Measurements from ENCODE around the gene NAXE. TPM values are rescaled to one million over a fixed set of nuclear protein-coding genes. Genes with fewer than 3 reads are reported as not detected.
"Not testable (repeated sequence)": the region's sequence is repeated elsewhere in the genome, so short reads cannot be mapped to it uniquely, and the experiment has no call there.

The NAXE gene
- total RNA-seq, 1 experiment from 2014 or later = 81.9 TPM

GRCh38 chr1:156593661-156593989, 2.0 kb downstream of the NAXE start:
- no peak for DNase-seq (ENCODE audit: low read depth)

- no peak for DNase-seq (ENCODE audit: low read depth)
Observed at GRCh38 chr1:156594190-156594589, 2.6 kb downstream of the NAXE start.

- no peak for DNase-seq (ENCODE audit: low read depth)
Observed at GRCh38 chr1:156595016-156595415, 3.4 kb downstream of the NAXE start.

- no peak for DNase-seq (ENCODE audit: low read depth)
Observed at GRCh38 chr1:156596426-156596825, 4.8 kb downstream of the NAXE start.

GRCh38 chr1:156598125-156598524, 6.5 kb downstream of the NAXE start:
- no peak for DNase-seq (ENCODE audit: low read depth)

- DNase-seq (ENCODE audit: low read depth) = no peak
Observed at GRCh38 chr1:156598731-156599432, 7.3 kb downstream of the NAXE start.

- DNase-seq (ENCODE audit: low read depth) = peak; percentile 18
Observed at GRCh38 chr1:156599811-156600210, 8.2 kb downstream of the NAXE start.

- peak; percentile 13 for DNase-seq (ENCODE audit: low read depth)
Observed at GRCh38 chr1:156600733-156601121, 9.2 kb downstream of the NAXE start.

GRCh38 chr1:156601122-156601830, 9.7 kb downstream of the NAXE start, which contains the start of gene GPATCH4:
GPATCH4 (minus strand) TSS chr1:156601479.
- DNase-seq (ENCODE audit: low read depth) = peak; percentile 87

- DNase-seq (ENCODE audit: low read depth) = peak; percentile 42
Observed at GRCh38 chr1:156601892-156602291, 10.3 kb downstream of the NAXE start.

GRCh38 chr1:156602557-156602993, 11.0 kb downstream of the NAXE start:
- peak; percentile 25 for DNase-seq (ENCODE audit: low read depth)

- DNase-seq (ENCODE audit: low read depth) = not testable (repeated sequence)
Observed at GRCh38 chr1:156607344-156607743, 15.8 kb downstream of the NAXE start.

GRCh38 chr1:156608036-156608674, 16.6 kb downstream of the NAXE start:
- peak; percentile 75 for DNase-seq (ENCODE audit: low read depth)

- no peak for DNase-seq (ENCODE audit: low read depth)
Observed at GRCh38 chr1:156608981-156609380, 17.4 kb downstream of the NAXE start.

GRCh38 chr1:156610072-156610471, 18.5 kb downstream of the NAXE start:
- DNase-seq (ENCODE audit: low read depth) = not testable (repeated sequence)

GRCh38 chr1:156612666-156613065, 21.1 kb downstream of the NAXE start:
- no peak for DNase-seq (ENCODE audit: low read depth)

- DNase-seq (ENCODE audit: low read depth) = no peak
Observed at GRCh38 chr1:156615946-156616345, 24.4 kb downstream of the NAXE start.

- peak; percentile 60 for DNase-seq (ENCODE audit: low read depth)
Observed at GRCh38 chr1:156616463-156616862, 24.9 kb downstream of the NAXE start.

GRCh38 chr1:156618853-156619581, 27.4 kb downstream of the NAXE start, which contains the start of gene HAPLN2:
HAPLN2 (plus strand) TSS chr1:156619415; CDS start chr1:156623491, 4,076 bp downstream.
- DNase-seq (ENCODE audit: low read depth) = peak; percentile 38

- no peak for DNase-seq (ENCODE audit: low read depth)
Observed at GRCh38 chr1:156619582-156619955, 28.0 kb downstream of the NAXE start.

- no peak for DNase-seq (ENCODE audit: low read depth)
Observed at GRCh38 chr1:156622581-156623297, 31.2 kb downstream of the NAXE start.
